ENCODE results near the gene ANKH. TPM values are rescaled to one million over a fixed set of nuclear protein-coding genes. Genes with fewer than 3 reads are reported as not detected.
"Not testable (repeated sequence)": the region's sequence is repeated elsewhere in the genome, so short reads cannot be mapped to it uniquely, and the experiment has no call there.

ANKH gene
- polyA plus RNA-seq, 4 donors: 9.6 to 21.8 (median 12.9) TPM

- no peak for DNase-seq (ENCODE audit: low read depth in 4 of 4, low spot score in 2 of 4)
Observed at GRCh38 chr5:14801792-14802191, 69.8 kb downstream of the ANKH start.

- not testable (repeated sequence) for DNase-seq (ENCODE audit: low read depth in 4 of 4, low spot score in 2 of 4)
Observed at GRCh38 chr5:14797385-14797784, 74.2 kb downstream of the ANKH start.

GRCh38 chr5:14794583-14795230, 76.9 kb downstream of the ANKH start:
- DNase-seq (ENCODE audit: low read depth in 4 of 4, low spot score in 2 of 4): no peak

GRCh38 chr5:14793851-14794250, 77.7 kb downstream of the ANKH start:
- no peak for DNase-seq (ENCODE audit: low read depth in 4 of 4, low spot score in 2 of 4)

GRCh38 chr5:14790911-14791310, 80.7 kb downstream of the ANKH start:
- no peak for DNase-seq (ENCODE audit: low read depth in 4 of 4, low spot score in 2 of 4)

- no peak for DNase-seq (ENCODE audit: low read depth in 4 of 4, low spot score in 2 of 4)
Observed at GRCh38 chr5:14790220-14790619, 81.4 kb downstream of the ANKH start.

- DNase-seq (ENCODE audit: low read depth in 4 of 4, low spot score in 2 of 4): no peak
Observed at GRCh38 chr5:14787801-14788579, 83.6 kb downstream of the ANKH start.

- no peak for DNase-seq (ENCODE audit: low read depth in 4 of 4, low spot score in 2 of 4)
Observed at GRCh38 chr5:14783691-14784090, 87.9 kb downstream of the ANKH start.

- DNase-seq (ENCODE audit: low read depth in 4 of 4, low spot score in 2 of 4): no peak
Observed at GRCh38 chr5:14782591-14782990, 89.0 kb downstream of the ANKH start.

GRCh38 chr5:14781106-14781505, 90.5 kb downstream of the ANKH start:
- no peak for DNase-seq (ENCODE audit: low read depth in 4 of 4, low spot score in 2 of 4)

- DNase-seq (ENCODE audit: low read depth in 4 of 4, low spot score in 2 of 4): no peak
Observed at GRCh38 chr5:14779975-14780374, 91.6 kb downstream of the ANKH start.

- no peak for DNase-seq (ENCODE audit: low read depth in 4 of 4, low spot score in 2 of 4)
Observed at GRCh38 chr5:14778792-14779070, 92.8 kb downstream of the ANKH start.

- DNase-seq (ENCODE audit: low read depth in 4 of 4, low spot score in 2 of 4): no peak
Observed at GRCh38 chr5:14777932-14778791, 93.4 kb downstream of the ANKH start.

GRCh38 chr5:14777187-14777586, 94.4 kb downstream of the ANKH start:
- DNase-seq (ENCODE audit: low read depth in 4 of 4, low spot score in 2 of 4): no peak

- no peak for DNase-seq (ENCODE audit: low read depth in 4 of 4, low spot score in 2 of 4)
Observed at GRCh38 chr5:14776602-14777001, 95.0 kb downstream of the ANKH start.

GRCh38 chr5:14775857-14776256, 95.7 kb downstream of the ANKH start:
- DNase-seq (ENCODE audit: low read depth in 4 of 4, low spot score in 2 of 4): no peak

- DNase-seq (ENCODE audit: low read depth in 4 of 4, low spot score in 2 of 4): no peak
Observed at GRCh38 chr5:14773588-14773987, 98.0 kb downstream of the ANKH start.

GRCh38 chr5:14771972-14772371, 99.6 kb downstream of the ANKH start:
- no peak for DNase-seq (ENCODE audit: low read depth in 4 of 4, low spot score in 2 of 4)

- no peak for DNase-seq (ENCODE audit: low read depth in 4 of 4, low spot score in 2 of 4)
Observed at GRCh38 chr5:14771189-14771588, 100.4 kb downstream of the ANKH start.

GRCh38 chr5:14768508-14769365, 102.8 kb downstream of the ANKH start:
- DNase-seq (ENCODE audit: low read depth in 4 of 4, low spot score in 2 of 4): no peak

Measured in left renal cortex interstitium (tissue), 4 donors.